Activated CD4-positive, alpha-beta T cell treated with anti-CD3 and anti-CD28 coated beads, Interleukin-2, amount 10 ng/mL, durations not matched to agents 7 days and 5 days (primary cell): ENCODE results near the gene TUG1. TPM values are rescaled to one million over a fixed set of nuclear protein-coding genes. Genes with fewer than 3 reads are reported as not detected.

ENCODE experiments used
- CTCF ChIA-PET: fragments of 350-600 bp; sonication (Branson Sonifier 250); formaldehyde crosslinking; loops from one replicate; lab custom pipeline; 2021; ENCODE audit warnings: antibody characterized with exemption; lab: Charles Lee
- POLR2A ChIA-PET: fragments of 350-600 bp; sonication (Branson Sonifier 250); formaldehyde crosslinking; loops from one replicate; lab custom pipeline; 2021; ENCODE audit warnings: antibody characterized with exemption; lab: Charles Lee
- DNase-seq: peaks from one replicate; pipeline ENCODE4 v3.0.0-alpha.2; 2020
- H3K27ac Mint-ChIP-seq: one replicate; pipeline ENCODE4 v1.8.0; 2021; ENCODE audit warnings: mild to moderate bottlenecking, moderate library complexity, mixed read lengths
- H3K27me3 Mint-ChIP-seq: one replicate; pipeline ENCODE4 v1.8.0; 2021; ENCODE audit warnings: mixed read lengths
- H3K36me3 Mint-ChIP-seq: one replicate; pipeline ENCODE4 v1.8.0; 2021; ENCODE audit warnings: low read depth, mixed read lengths
- H3K4me1 Mint-ChIP-seq: one replicate; pipeline ENCODE4 v1.8.0; 2021; ENCODE audit warnings: mixed read lengths
- H3K4me3 Mint-ChIP-seq: one replicate; pipeline ENCODE4 v1.8.0; 2021; ENCODE audit warnings: mild to moderate bottlenecking, moderate library complexity, mixed read lengths
- H3K9me3 Mint-ChIP-seq: one replicate; pipeline ENCODE4 v1.8.0; 2021; ENCODE audit warnings: mixed read lengths
- total RNA-seq, 2 experiments: library from RNA; stranded (reverse); gene quantifications; one replicate each; pipeline ENCODE4 v1.2.3, GENCODE V29; 2021

Gene TUG1
- total RNA-seq, 2 experiments from 2014 or later, result 84.8 to 98.2 TPM

- Mint-ChIP-seq H3K4me3 (no peak overlapping the region), H3K36me3 (peaks cover 52% of the 10 kb centered on the region), H3K27ac (no peak overlapping the region), H3K9me3 (no peaks in the 10 kb centered on the region), H3K4me1 (peaks cover 44% of the 10 kb centered on the region), H3K27me3 (no peaks in the 10 kb centered on the region)
- DNase-seq, result no peak
- POLR2A ChIA-PET, result no interaction called here
- CTCF ChIA-PET, result interaction anchor here (0.6 to 3.6 kb wide), 3 partner anchors 19 to 259 kb away, joined by 3 to 14 read pairs (median 3); partner anchors contain the start of genes MORC2 and TUG1
These were observed 19.0 kb upstream of the TUG1 start for GRCh38 chr22:30949934-30950660.

DNA sequence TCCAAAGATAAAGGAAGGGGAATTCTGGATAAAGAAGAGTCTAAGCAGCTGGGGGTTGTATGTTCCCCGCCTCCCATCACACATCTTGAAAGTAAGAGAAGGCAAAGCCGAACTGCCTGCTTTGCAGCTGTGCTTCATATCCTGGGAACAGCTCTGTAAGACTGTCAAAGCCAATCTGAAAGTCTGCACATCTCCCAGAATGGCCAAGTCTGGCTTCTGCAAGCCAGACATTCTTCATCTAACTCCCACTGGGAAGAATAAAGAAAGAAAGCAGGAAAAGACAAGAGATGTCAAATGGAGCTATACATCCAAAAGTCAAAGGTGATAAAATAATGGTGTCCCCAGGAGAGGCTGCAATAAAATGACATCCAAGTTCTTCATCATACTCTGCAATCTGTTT is 15.9 kb upstream of the TUG1 start:
- ChIA-PET CTCF (interaction anchor here (0.8 to 3.6 kb wide), 2 partner anchors 16 to 67 kb away, joined by 3 to 14 read pairs; partner anchors contain the start of genes MORC2 and TUG1), POLR2A (interaction anchor here (0.6 kb wide), 1 partner anchor 25 kb away, joined by 3 read pairs; no protein-coding TSS in a partner anchor)
- Mint-ChIP-seq H3K27ac (no peak overlapping the region), H3K27me3 (no peaks in the 10 kb centered on the region), H3K36me3 (peaks cover 52% of the 10 kb centered on the region), H3K9me3 (no peaks in the 10 kb centered on the region), H3K4me3 (no peak overlapping the region), H3K4me1 (peaks cover 45% of the 10 kb centered on the region)
- no peak for DNase-seq

DNA sequence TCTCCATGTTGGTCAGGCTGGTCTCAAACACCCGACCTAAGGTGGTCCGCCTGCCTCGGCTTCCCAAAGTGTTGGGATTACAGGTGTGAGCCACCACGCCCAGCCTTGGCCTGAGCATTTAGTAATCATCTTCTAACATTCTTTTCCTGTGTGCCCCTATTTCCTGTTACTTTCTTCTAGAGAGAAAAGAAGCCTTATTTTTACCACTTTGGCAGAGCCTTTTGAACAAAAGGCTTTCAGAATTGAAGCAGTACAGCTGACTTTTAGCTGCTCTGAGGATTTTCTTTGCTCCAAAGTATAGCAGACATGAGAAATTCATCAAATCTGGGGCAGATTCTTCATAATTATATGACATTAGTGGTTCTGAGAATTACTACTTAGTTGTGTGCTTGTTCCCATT is 13.9 kb upstream of the TUG1 start:
- Mint-ChIP-seq H3K4me1 (peaks cover 38% of the 10 kb centered on the region), H3K4me3 (no peak overlapping the region), H3K9me3 (no peaks in the 10 kb centered on the region), H3K36me3 (peaks cover 43% of the 10 kb centered on the region), H3K27ac (peak overlapping the region; percentile 77), H3K27me3 (no peaks in the 10 kb centered on the region)
- ChIA-PET CTCF (interaction anchor here (1.3 kb wide), 1 partner anchor 9 kb away, joined by 3 read pairs; no protein-coding TSS in a partner anchor), POLR2A (no interaction called here)
- DNase-seq, result no peak

DNA sequence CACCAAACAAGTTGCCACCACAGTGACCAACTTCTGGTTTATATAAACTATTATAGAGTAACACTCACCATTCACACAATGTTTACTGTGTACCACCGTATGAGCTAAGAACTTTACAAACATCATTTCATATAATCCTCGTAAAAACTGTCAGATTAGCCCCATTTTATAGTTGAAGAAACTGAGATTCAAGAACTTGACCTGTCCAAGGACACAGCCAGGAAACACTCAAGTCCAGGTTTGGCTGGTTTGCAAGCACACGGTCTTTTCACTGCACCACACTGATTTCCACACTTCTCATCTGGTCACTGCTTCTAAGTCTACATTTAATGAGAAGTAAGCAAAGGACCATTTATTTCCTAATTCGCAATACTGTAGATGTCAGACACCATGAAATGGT is 4.2 kb upstream of the TUG1 start:
- Mint-ChIP-seq H3K27ac (no peak overlapping the region), H3K36me3 (peaks cover 45% of the 10 kb centered on the region), H3K9me3 (peaks cover 8% of the 10 kb centered on the region), H3K27me3 (no peaks in the 10 kb centered on the region), H3K4me3 (no peak overlapping the region), H3K4me1 (peaks cover 38% of the 10 kb centered on the region)
- ChIA-PET POLR2A (no interaction called here), CTCF (interaction anchor here (0.7 kb wide), 1 partner anchor 43 kb away, joined by 5 read pairs; no protein-coding TSS in a partner anchor)
- no peak for DNase-seq

DNA sequence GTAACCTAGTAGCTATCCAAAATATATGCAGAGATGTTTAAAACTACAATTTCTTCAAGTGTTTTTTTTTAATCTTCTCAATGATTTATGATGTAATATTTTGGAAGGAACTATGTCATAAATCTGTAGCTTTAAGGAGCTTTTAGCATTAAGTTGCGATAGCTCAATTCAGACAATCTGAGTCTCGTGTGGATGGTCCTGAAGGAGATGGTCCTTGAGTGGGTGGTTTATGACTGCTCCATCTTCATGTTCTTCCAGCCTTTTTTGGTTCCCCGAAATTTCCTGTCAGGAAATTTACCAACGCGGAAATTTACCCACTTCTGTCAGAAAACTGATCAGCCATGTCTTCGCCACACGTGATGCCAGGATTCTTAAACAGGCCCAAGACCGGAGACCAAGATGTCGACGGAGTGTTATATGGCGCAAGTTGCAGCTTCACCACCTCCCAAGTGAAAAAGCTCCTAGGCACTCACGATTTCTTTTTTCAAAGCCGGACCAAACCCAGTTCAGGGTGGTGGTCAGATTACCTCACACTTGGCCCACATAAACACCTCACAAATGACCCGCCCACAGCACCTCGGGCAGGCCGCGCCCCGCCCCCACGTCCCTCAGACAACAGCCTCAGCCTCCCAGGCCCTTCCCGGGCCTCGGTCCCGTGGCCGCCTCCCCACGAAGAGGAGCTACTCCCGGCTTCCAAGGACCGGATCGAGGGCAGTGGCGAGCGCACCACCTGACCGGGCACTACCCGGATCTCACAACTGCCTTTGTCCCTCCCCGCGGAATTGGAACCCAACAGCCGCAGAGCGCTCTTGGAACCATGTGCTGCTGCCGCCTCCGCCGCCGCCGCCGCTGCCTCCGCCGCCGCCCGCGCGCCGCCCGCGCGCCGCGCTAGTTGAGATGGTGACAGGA is 796 bp upstream of the TUG1 start, which contains the start of gene MORC2:
Gene MORC2 (minus strand): TSS at position 760 of the 909 bp plus-strand sequence. CDS start 885 bp downstream, outside the sequence.
- POLR2A ChIA-PET, result interaction anchor here (0.9 to 1.3 kb wide), 3 partner anchors 10 to 117 kb away, joined by 3 read pairs; no protein-coding TSS in a partner anchor
- Mint-ChIP-seq H3K27ac (peak within 1 kb of the TSS; percentile 98), H3K4me1 (peaks cover 67% of the 10 kb centered on the region), H3K27me3 (no peaks in the 10 kb centered on the region), H3K4me3 (peak within 1 kb of the TSS; percentile 91), H3K36me3 (peaks cover 79% of the 10 kb centered on the region), H3K9me3 (peaks cover 36% of the 10 kb centered on the region)
- DNase-seq, result no peak
- CTCF ChIA-PET, result interaction anchor here (0.5 to 2.4 kb wide), 11 partner anchors 8 to 443 kb away, joined by 3 to 14 read pairs (median 4); no protein-coding TSS in a partner anchor

DNA sequence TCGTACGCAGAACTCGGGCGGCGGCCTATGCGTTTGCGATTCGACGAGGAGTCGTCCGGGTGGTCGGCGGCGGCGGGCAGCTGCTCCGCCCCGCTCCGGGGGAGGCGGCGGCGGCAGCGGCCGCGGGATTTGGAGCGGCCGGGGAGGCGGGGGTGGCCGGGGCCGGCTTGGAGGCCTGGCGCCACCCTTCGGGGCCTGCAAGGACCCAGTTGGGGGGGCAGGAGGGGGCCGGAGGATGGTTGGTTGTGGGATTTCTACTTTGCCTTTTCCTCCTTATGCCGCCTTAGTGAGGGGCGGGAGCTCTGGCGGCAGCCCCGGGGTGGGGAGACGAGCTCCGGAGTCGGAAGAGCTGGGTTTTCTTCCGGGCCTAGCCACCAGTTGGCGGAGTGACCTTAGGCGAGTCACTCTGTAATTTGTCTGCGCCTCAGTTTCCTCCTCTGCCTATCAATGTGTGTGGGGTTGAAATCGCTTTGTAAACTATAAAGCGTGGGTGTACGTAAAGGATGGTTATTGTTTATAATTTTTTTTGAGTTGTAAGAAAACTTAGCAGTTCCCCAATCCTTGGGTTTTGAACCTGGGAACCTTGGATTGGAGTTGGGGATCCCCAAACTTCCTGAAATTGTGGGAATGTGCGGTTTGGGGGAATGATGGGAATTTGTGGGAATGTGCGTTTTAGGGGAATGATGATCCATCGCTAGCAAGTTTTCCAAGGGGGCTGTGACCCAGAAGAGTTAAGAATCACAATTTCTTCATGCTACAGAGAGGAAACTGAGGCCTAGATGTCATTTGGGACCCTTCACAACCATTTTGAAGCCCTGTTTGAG is 679 bp downstream of the TUG1 start:
- Mint-ChIP-seq H3K27me3 (no peaks in the 10 kb centered on the region), H3K4me1 (peaks cover 62% of the 10 kb centered on the region), H3K36me3 (peaks cover 86% of the 10 kb centered on the region), H3K9me3 (peaks cover 49% of the 10 kb centered on the region), H3K4me3 (peak overlapping the region; percentile 91), H3K27ac (peak overlapping the region; percentile 98)
- ChIA-PET POLR2A (interaction anchor here (1.0 to 1.3 kb wide), 2 partner anchors 48 to 115 kb away, joined by 3 read pairs; no protein-coding TSS in a partner anchor), CTCF (interaction anchor here (0.7 to 2.4 kb wide), 8 partner anchors 9 to 303 kb away, joined by 3 to 14 read pairs (median 4); no protein-coding TSS in a partner anchor)
- DNase-seq, result peak; percentile 48

- H3K36me3 Mint-ChIP-seq, result peaks cover 86% of the 10 kb centered on the region
- POLR2A ChIA-PET, result no interaction called here
- peak overlapping the region; percentile 98 for H3K27ac Mint-ChIP-seq
- peak overlapping the region; percentile 91 for H3K4me3 Mint-ChIP-seq
- CTCF ChIA-PET, result interaction anchor here (1.1 to 2.4 kb wide), 3 partner anchors 18 to 302 kb away, joined by 3 to 14 read pairs (median 5); no protein-coding TSS in a partner anchor
- peaks cover 54% of the 10 kb centered on the region for H3K9me3 Mint-ChIP-seq
- H3K4me1 Mint-ChIP-seq, result peaks cover 57% of the 10 kb centered on the region
- no peak for DNase-seq
- H3K27me3 Mint-ChIP-seq, result no peaks in the 10 kb centered on the region
These were observed 1.3 kb downstream of the TUG1 start for GRCh38 chr22:30970356-30970746.

DNA sequence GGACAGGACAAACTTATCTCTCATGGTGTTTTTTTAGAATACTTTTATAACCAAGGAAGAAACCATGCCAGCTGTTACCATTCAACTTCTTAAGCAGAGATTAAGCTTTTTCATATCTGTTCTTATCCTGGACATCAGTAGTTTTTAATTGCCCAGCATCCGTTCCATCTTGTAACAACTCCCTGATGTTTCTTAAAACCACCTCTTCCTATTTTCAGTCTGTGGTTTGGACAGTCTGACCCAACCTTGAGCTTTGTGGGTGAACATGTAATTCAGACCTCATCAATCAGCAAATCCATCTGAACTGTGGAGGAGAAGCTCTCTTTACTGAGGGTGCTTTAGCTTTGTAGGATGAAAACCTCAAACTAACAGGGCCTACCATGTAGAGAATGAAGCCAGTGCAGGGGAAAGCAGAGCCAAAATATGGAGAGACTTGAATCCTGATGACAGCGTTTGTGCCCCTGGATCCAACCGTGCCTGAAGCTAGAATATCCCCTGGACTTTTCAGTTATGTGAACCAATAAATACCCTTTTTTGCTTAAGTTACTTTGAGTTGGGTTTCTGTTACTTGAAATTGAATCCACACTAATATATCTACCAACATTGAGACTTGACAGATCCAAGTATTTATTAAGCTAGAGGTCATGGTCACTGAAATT is 9.4 kb downstream of the TUG1 start:
- POLR2A ChIA-PET, result interaction anchor here (0.7 to 0.9 kb wide), 2 partner anchors 10 to 25 kb away, joined by 3 read pairs; partner anchors contain the start of genes MORC2 and TUG1
- no peak overlapping the region for H3K27ac Mint-ChIP-seq
- no peaks in the 10 kb centered on the region for H3K27me3 Mint-ChIP-seq
- no peak for DNase-seq
- no peak overlapping the region for H3K4me3 Mint-ChIP-seq
- CTCF ChIA-PET, result interaction anchor here (1.0 to 1.4 kb wide), 2 partner anchors 9 to 107 kb away, joined by 3 read pairs; partner anchors contain the start of gene TUG1
- H3K36me3 Mint-ChIP-seq, result peaks cover 60% of the 10 kb centered on the region
- peaks cover 17% of the 10 kb centered on the region for H3K4me1 Mint-ChIP-seq
- H3K9me3 Mint-ChIP-seq, result peaks cover 69% of the 10 kb centered on the region

DNA sequence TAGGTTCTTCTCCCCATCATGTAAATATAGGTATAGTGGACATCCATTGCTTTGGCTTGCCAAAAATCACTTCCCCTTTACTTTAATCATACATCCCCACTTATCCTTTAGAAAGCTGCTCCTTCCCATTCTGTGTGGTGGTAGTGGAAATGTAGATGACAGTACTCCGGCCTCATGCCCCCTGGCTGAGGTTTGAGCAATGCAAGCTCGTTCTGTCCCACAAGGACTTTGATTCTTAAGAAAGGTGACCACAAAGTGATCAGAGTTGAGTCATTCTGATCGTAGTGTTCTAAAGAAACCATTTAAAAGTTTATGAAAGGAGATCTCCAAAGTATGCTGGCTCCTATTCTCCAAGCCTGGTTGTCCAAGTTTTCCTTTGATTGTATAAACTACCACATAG is 10.9 kb downstream of the TUG1 start:
- peaks cover 45% of the 10 kb centered on the region for H3K36me3 Mint-ChIP-seq
- CTCF ChIA-PET, result interaction anchor here (0.6 to 1.2 kb wide), 2 partner anchors 13 to 60 kb away, joined by 3 read pairs; no protein-coding TSS in a partner anchor
- H3K9me3 Mint-ChIP-seq, result peaks cover 66% of the 10 kb centered on the region
- H3K27ac Mint-ChIP-seq, result no peak overlapping the region
- peaks cover 14% of the 10 kb centered on the region for H3K4me1 Mint-ChIP-seq
- DNase-seq, result no peak
- no peak overlapping the region for H3K4me3 Mint-ChIP-seq
- POLR2A ChIA-PET, result no interaction called here
- no peaks in the 10 kb centered on the region for H3K27me3 Mint-ChIP-seq

- CTCF ChIA-PET, result no interaction called here
- no peak for DNase-seq
- Mint-ChIP-seq H3K4me1 (peaks cover 6% of the 10 kb centered on the region), H3K36me3 (peaks cover 19% of the 10 kb centered on the region), H3K9me3 (peaks cover 47% of the 10 kb centered on the region), H3K27ac (no peak overlapping the region), H3K4me3 (no peak overlapping the region), H3K27me3 (no peaks in the 10 kb centered on the region)
- POLR2A ChIA-PET, result no interaction called here
These were observed 13.4 kb downstream of the TUG1 start for GRCh38 chr22:30982512-30982911.

GRCh38 chr22:30984317-30984716 is 15.3 kb downstream of the TUG1 start:
- no peak overlapping the region for H3K4me3 Mint-ChIP-seq
- no peak overlapping the region for H3K27ac Mint-ChIP-seq
- H3K27me3 Mint-ChIP-seq, result no peaks in the 10 kb centered on the region
- ChIA-PET CTCF (no interaction called here), POLR2A (no interaction called here)
- H3K4me1 Mint-ChIP-seq, result peaks cover 3% of the 10 kb centered on the region
- DNase-seq, result no peak
- H3K9me3 Mint-ChIP-seq, result peaks cover 37% of the 10 kb centered on the region
- peaks cover 7% of the 10 kb centered on the region for H3K36me3 Mint-ChIP-seq
